H9 (cell line): ENCODE data around the gene SLC16A1. TPM values are rescaled to one million over a fixed set of nuclear protein-coding genes. Genes with fewer than 3 reads are reported as not detected.
A peak's percentile ranks its signal among the peaks of the same experiment; 100 is the strongest.

Source experiments
- DNase-seq: peaks from one replicate; pipeline ENCODE4 v3.0.0-alpha.2; 2017
- H2AFZ ChIP-seq: one replicate; pipeline ENCODE4 v1.6.1; 2013; ENCODE audit warnings: mild to moderate bottlenecking, low read length, control low read depth, moderate library complexity
- H2AK5ac ChIP-seq: 2 replicates; pipeline ENCODE4 v1.6.1; 2013; ENCODE audit warnings: low read length, control low read depth, mixed read lengths; ENCODE audit not compliant: insufficient read length
- H2BK120ac ChIP-seq: one replicate; pipeline ENCODE4 v1.6.1; 2013; ENCODE audit warnings: low read depth, mild to moderate bottlenecking, low read length, control low read depth, inconsistent platforms; ENCODE audit not compliant: poor library complexity, severe bottlenecking
- H2BK12ac ChIP-seq: 2 replicates; pipeline ENCODE4 v1.6.1; 2013; ENCODE audit warnings: low read length, control low read depth, mixed read lengths, low read depth; ENCODE audit not compliant: insufficient read length
- H2BK15ac ChIP-seq: 2 replicates; pipeline ENCODE4 v1.6.1; 2013; ENCODE audit warnings: low read depth, low read length, control low read depth
- H2BK20ac ChIP-seq: one replicate; pipeline ENCODE4 v1.6.1; 2013; ENCODE audit warnings: low read depth, mild to moderate bottlenecking, low read length, control low read depth, inconsistent platforms; ENCODE audit not compliant: poor library complexity, severe bottlenecking
- H2BK5ac ChIP-seq: 2 replicates; pipeline ENCODE4 v1.6.1; 2013; ENCODE audit warnings: low read length, control low read depth, mixed read lengths; ENCODE audit not compliant: insufficient read length
- H3K14ac ChIP-seq: 2 replicates; pipeline ENCODE4 v1.6.1; 2013; ENCODE audit warnings: low read length, control low read depth; ENCODE audit not compliant: insufficient read depth
- H3K18ac ChIP-seq: 2 replicates; pipeline ENCODE4 v1.6.1; 2013; ENCODE audit warnings: low read depth, mild to moderate bottlenecking, mixed read lengths, low read length, control low read depth; ENCODE audit not compliant: insufficient read length
- H3K23ac ChIP-seq: 2 replicates; pipeline ENCODE4 v1.6.1; 2013; ENCODE audit warnings: low read length, control low read depth, mixed read lengths, low read depth; ENCODE audit not compliant: insufficient read length
- H3K23me2 ChIP-seq: 2 replicates; pipeline ENCODE4 v1.6.1; 2013; ENCODE audit warnings: low read depth, mild to moderate bottlenecking, mixed read lengths, low read length, control low read depth; ENCODE audit not compliant: insufficient read length, poor library complexity, severe bottlenecking
- H3K27ac ChIP-seq: 2 replicates; pipeline ENCODE4 v1.5.1; 2013; ENCODE audit warnings: low read length, control low read depth, mixed read lengths, low read depth; ENCODE audit not compliant: insufficient read length
- H3K27me3 ChIP-seq: 2 replicates; pipeline ENCODE4 v1.6.1; 2013; ENCODE audit warnings: low read length, control low read depth, inconsistent platforms; ENCODE audit not compliant: insufficient read depth
- H3K4ac ChIP-seq: 2 replicates; pipeline ENCODE4 v1.6.1; 2013; ENCODE audit warnings: low read depth, mild to moderate bottlenecking, control low read depth, inconsistent platforms, low read length, moderate library complexity
- H3K4me1 ChIP-seq: 2 replicates; pipeline ENCODE4 v1.6.1; 2013; ENCODE audit warnings: low read length, control low read depth, inconsistent platforms; ENCODE audit not compliant: insufficient read depth
- H3K4me2 ChIP-seq: 2 replicates; pipeline ENCODE4 v1.6.1; 2013; ENCODE audit warnings: low read length, control low read depth, mixed read lengths; ENCODE audit not compliant: insufficient read length, insufficient read depth
- H3K56ac ChIP-seq: 2 replicates; pipeline ENCODE4 v1.6.1; 2013; ENCODE audit warnings: low read depth, mild to moderate bottlenecking, mixed read lengths, low read length, control low read depth; ENCODE audit not compliant: insufficient read length
- H3K79me1 ChIP-seq: 2 replicates; pipeline ENCODE4 v1.6.1; 2013; ENCODE audit warnings: low read depth, mild to moderate bottlenecking, moderate library complexity, low read length, control low read depth, inconsistent platforms; ENCODE audit not compliant: insufficient read depth, poor library complexity, severe bottlenecking
- H3K79me2 ChIP-seq: 2 replicates; pipeline ENCODE4 v1.6.1; 2013; ENCODE audit warnings: low read length, control low read depth, inconsistent platforms; ENCODE audit not compliant: insufficient read depth
- H3K9ac ChIP-seq: 2 replicates; pipeline ENCODE4 v1.6.1; 2013; ENCODE audit warnings: low read length, control low read depth, mixed read lengths; ENCODE audit not compliant: insufficient read length; ENCODE audit errors: extremely low read depth
- H3K9me3 ChIP-seq: one replicate; pipeline ENCODE4 v1.6.1; 2013; ENCODE audit warnings: low read depth, low read length, inconsistent platforms; ENCODE audit not compliant: control insufficient read depth
- H3T11ph ChIP-seq: one replicate; pipeline ENCODE4 v1.6.1; 2013; ENCODE audit warnings: mild to moderate bottlenecking, low read length, control low read depth, inconsistent platforms
- H4K20me1 ChIP-seq: one replicate; pipeline ENCODE4 v1.6.1; 2013; ENCODE audit not compliant: control insufficient read depth, insufficient read length, insufficient read depth
- H4K5ac ChIP-seq: 2 replicates; pipeline ENCODE4 v1.6.1; 2013; ENCODE audit warnings: low read depth, mild to moderate bottlenecking, mixed read lengths, low read length, control low read depth; ENCODE audit not compliant: insufficient read length
- H4K8ac ChIP-seq: replicated peaks from 2 replicates; pipeline ENCODE4 v1.6.1; 2013; ENCODE audit warnings: low read length, control low read depth, mixed read lengths, low read depth; ENCODE audit not compliant: insufficient read length
- H4K91ac ChIP-seq: 2 replicates; pipeline ENCODE4 v1.6.1; 2013; ENCODE audit warnings: low read depth, mild to moderate bottlenecking, moderate library complexity, mixed read lengths, low read length, control low read depth; ENCODE audit not compliant: insufficient read length
- H3K27ac Mint-ChIP-seq, 3 experiments: 2 replicates in 2 of 3; 3 replicates in 1 of 3; pipeline ENCODE4 v1.8.0; 2020 to 2021; ENCODE audit warnings: mixed read lengths in 3 of 3, mild to moderate bottlenecking in 1 of 3, moderate library complexity in 1 of 3
- H3K27me3 Mint-ChIP-seq: 2 replicates; pipeline ENCODE4 v1.8.0; 2021; ENCODE audit warnings: low read depth, mild to moderate bottlenecking, moderate library complexity, mixed read lengths
- H3K36me3 Mint-ChIP-seq, 3 experiments: 2 replicates in 2 of 3; 3 replicates in 1 of 3; pipeline ENCODE4 v1.8.0; 2020 to 2021; ENCODE audit warnings: low read depth in 3 of 3, mixed read lengths in 3 of 3; ENCODE audit not compliant: insufficient read depth in 1 of 3
- H3K4me1 Mint-ChIP-seq, 2 experiments: 2 replicates each; pipeline ENCODE4 v1.8.0; 2020; ENCODE audit warnings: mixed read lengths in 2 of 2
- H3K4me3 Mint-ChIP-seq, 2 experiments: 2 replicates in 1 of 2; 3 replicates in 1 of 2; pipeline ENCODE4 v1.8.0; 2020 to 2021; ENCODE audit warnings: mild to moderate bottlenecking in 2 of 2, mixed read lengths in 2 of 2, moderate library complexity in 1 of 2
- H3K9me3 Mint-ChIP-seq, 2 experiments: 2 replicates in 1 of 2; 3 replicates in 1 of 2; pipeline ENCODE4 v1.8.0; 2020; ENCODE audit warnings: mild to moderate bottlenecking in 2 of 2, mixed read lengths in 2 of 2, moderate library complexity in 1 of 2
- CTCF ChIP-seq: fragments of 200-600 bp; sonication (generic); conservative IDR thresholded peaks from 3 replicates; pipeline ENCODE4 v1.8.0; 2021; ENCODE audit warnings: antibody characterized with exemption, mild to moderate bottlenecking
- WGBS: extraction: QIAGEN DNeasy Blood & Tissue Kit; methylation state at CpG from one replicate; pipeline ENCODE4 v1.1.7; 2013; ENCODE audit warnings: missing lambda C conversion rate, low lambda C conversion rate, mixed read lengths; ENCODE audit not compliant: insufficient read length; ENCODE audit errors: extremely low coverage; 5-methylcytosine and 5-hydroxymethylcytosine counted together
- total RNA-seq: library from RNA; stranded (reverse); gene quantifications from 2 replicates; pipeline ENCODE4 v1.2.1, GENCODE V29; 2021

Gene SLC16A1
- total RNA-seq, 1 experiment from 2014 or later = 381 TPM

- H3K27ac Mint-ChIP-seq = peak overlapping the region in 2 of 3 experiments; percentile 63 to 83; a peak in 5 of 7 replicates
- Histone ChIP-seq H2BK120ac (no peak overlapping the region), H3K27me3 (no peaks in the 10 kb centered on the region), H2BK5ac (no peak overlapping the region), H4K8ac (no peak overlapping the region), H2BK15ac (no peak overlapping the region), H3K79me2 (no peaks in the 10 kb centered on the region), H3K14ac (no peak overlapping the region), H2AFZ (no peak overlapping the region), H4K20me1 (no peaks in the 10 kb centered on the region), H3K79me1 (no peaks in the 10 kb centered on the region), H2BK20ac (no peak overlapping the region), H4K91ac (no peak overlapping the region), H3K4ac (no peak overlapping the region), H3K23ac (no peak overlapping the region), H3K23me2 (no peaks in the 10 kb centered on the region), H3K4me2 (no peak overlapping the region), H3K56ac (no peak overlapping the region), H3T11ph (no peak overlapping the region), H3K9ac (no peak overlapping the region), H3K18ac (peak overlapping the region; percentile 10), H2BK12ac (no peak overlapping the region), H3K27ac (no peak overlapping the region), H4K5ac (no peak overlapping the region), H3K9me3 (no peaks in the 10 kb centered on the region), H3K4me1 (no peaks in the 10 kb centered on the region; the same call in 1 of the 2 replicates), H2AK5ac (no peak overlapping the region)
- H3K36me3 Mint-ChIP-seq = no peaks in the 10 kb centered on the region; a peak in 1 of 7 replicates
- H3K4me1 Mint-ChIP-seq = peaks cover 41 to 45% of the 10 kb centered on the region in 2 experiments
- H3K27me3 Mint-ChIP-seq = no peaks in the 10 kb centered on the region
- no peak for DNase-seq
- WGBS = no CpG with 5 or more reads among the region's 8 CpGs
- no peaks in the 10 kb centered on the region for H3K9me3 Mint-ChIP-seq
- no peak overlapping the region for H3K4me3 Mint-ChIP-seq
- TF ChIP-seq CTCF = no peak
These were observed 74.3 kb downstream of the SLC16A1 start for GRCh38 chr1:112881742-112882127.
